Measurements from ENCODE around the gene EIF4G1. TPM values are rescaled to one million over a fixed set of nuclear protein-coding genes. Genes with fewer than 3 reads are reported as not detected.
A peak's percentile ranks its signal among the peaks of the same experiment; 100 is the strongest.

Gene EIF4G1
- total and polyA plus RNA-seq, 2 experiments from 2014 or later: 227 to 552 TPM

DNA sequence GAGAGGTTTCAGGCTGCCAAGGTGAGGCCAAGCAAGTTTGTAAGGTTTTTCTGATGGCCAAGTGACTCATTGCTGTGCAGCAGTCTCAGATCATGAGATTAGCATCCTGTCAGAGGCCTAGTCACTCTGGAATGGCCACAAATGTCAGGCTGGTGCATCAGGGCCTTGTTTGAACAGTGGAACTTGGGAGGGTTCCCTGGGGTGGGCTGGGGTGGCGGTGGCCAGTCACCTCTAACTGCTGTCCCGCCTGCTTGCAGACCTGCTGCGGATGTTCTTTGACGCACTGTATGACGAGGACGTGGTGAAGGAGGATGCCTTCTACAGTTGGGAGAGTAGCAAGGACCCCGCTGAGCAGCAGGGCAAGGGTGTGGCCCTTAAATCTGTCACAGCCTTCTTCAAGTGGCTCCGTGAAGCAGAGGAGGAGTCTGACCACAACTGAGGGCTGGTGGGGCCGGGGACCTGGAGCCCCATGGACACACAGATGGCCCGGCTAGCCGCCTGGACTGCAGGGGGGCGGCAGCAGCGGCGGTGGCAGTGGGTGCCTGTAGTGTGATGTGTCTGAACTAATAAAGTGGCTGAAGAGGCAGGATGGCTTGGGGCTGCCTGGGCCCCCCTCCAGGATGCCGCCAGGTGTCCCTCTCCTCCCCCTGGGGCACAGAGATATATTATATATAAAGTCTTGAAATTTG, 20.2 kb downstream of the EIF4G1 start (continued):
- TF ChIP-seq, protein P1, sequence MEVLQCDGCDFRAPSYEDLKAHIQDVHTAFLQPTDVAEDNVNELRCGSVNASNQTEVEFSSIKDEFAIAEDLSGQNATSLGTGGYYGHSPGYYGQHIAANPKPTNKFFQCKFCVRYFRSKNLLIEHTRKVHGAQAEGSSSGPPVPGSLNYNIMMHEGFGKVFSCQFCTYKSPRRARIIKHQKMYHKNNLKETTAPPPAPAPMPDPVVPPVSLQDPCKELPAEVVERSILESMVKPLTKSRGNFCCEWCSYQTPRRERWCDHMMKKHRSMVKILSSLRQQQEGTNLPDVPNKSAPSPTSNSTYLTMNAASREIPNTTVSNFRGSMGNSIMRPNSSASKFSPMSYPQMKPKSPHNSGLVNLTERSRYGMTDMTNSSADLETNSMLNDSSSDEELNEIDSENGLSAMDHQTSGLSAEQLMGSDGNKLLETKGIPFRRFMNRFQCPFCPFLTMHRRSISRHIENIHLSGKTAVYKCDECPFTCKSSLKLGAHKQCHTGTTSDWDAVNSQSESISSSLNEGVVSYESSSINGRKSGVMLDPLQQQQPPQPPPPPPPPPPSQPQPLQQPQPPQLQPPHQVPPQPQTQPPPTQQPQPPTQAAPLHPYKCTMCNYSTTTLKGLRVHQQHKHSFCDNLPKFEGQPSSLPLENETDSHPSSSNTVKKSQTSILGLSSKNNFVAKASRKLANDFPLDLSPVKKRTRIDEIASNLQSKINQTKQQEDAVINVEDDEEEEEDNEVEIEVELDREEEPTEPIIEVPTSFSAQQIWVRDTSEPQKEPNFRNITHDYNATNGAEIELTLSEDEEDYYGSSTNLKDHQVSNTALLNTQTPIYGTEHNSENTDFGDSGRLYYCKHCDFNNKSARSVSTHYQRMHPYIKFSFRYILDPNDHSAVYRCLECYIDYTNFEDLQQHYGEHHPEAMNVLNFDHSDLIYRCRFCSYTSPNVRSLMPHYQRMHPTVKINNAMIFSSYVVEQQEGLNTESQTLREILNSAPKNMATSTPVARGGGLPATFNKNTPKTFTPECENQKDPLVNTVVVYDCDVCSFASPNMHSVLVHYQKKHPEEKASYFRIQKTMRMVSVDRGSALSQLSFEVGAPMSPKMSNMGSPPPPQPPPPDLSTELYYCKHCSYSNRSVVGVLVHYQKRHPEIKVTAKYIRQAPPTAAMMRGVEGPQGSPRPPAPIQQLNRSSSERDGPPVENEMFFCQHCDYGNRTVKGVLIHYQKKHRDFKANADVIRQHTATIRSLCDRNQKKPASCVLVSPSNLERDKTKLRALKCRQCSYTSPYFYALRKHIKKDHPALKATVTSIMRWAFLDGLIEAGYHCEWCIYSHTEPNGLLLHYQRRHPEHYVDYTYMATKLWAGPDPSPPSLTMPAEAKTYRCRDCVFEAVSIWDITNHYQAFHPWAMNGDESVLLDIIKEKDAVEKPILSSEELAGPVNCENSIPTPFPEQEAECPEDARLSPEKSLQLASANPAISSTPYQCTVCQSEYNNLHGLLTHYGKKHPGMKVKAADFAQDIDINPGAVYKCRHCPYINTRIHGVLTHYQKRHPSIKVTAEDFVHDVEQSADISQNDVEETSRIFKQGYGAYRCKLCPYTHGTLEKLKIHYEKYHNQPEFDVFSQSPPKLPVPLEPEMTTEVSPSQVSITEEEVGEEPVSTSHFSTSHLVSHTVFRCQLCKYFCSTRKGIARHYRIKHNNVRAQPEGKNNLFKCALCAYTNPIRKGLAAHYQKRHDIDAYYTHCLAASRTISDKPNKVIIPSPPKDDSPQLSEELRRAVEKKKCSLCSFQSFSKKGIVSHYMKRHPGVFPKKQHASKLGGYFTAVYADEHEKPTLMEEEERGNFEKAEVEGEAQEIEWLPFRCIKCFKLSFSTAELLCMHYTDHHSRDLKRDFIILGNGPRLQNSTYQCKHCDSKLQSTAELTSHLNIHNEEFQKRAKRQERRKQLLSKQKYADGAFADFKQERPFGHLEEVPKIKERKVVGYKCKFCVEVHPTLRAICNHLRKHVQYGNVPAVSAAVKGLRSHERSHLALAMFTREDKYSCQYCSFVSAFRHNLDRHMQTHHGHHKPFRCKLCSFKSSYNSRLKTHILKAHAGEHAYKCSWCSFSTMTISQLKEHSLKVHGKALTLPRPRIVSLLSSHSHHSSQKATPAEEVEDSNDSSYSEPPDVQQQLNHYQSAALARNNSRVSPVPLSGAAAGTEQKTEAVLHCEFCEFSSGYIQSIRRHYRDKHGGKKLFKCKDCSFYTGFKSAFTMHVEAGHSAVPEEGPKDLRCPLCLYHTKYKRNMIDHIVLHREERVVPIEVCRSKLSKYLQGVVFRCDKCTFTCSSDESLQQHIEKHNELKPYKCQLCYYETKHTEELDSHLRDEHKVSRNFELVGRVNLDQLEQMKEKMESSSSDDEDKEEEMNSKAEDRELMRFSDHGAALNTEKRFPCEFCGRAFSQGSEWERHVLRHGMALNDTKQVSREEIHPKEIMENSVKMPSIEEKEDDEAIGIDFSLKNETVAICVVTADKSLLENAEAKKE (CRISPR knock-in tag; IDR thresholded peaks at IDR 0.05): no peak
- no peak for TF ChIP-seq STAT1 (IDR thresholded peaks at IDR 0.05; ENCODE audit: unreplicated experiment)
- no peak for TF ChIP-seq CREB1 (CRISPR knock-in tag; IDR thresholded peaks at IDR 0.05; ENCODE audit: low read depth)
- TF ChIP-seq JUNB (IDR thresholded peaks at IDR 0.05; ENCODE audit: unreplicated experiment): no peak
- no peak for TF ChIP-seq EZH2 (IDR thresholded peaks at IDR 0.05; ENCODE audit: low read depth, unreplicated experiment)
- TF ChIP-seq ZNF331 (CRISPR knock-in tag; IDR thresholded peaks at IDR 0.05; ENCODE audit: low read depth): no peak
- TF ChIP-seq, protein P2, sequence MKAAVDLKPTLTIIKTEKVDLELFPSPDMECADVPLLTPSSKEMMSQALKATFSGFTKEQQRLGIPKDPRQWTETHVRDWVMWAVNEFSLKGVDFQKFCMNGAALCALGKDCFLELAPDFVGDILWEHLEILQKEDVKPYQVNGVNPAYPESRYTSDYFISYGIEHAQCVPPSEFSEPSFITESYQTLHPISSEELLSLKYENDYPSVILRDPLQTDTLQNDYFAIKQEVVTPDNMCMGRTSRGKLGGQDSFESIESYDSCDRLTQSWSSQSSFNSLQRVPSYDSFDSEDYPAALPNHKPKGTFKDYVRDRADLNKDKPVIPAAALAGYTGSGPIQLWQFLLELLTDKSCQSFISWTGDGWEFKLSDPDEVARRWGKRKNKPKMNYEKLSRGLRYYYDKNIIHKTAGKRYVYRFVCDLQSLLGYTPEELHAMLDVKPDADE (IDR thresholded peaks at IDR 0.05): no peak
- no peak for TF ChIP-seq EZH2phosphoT487 (IDR thresholded peaks at IDR 0.05; ENCODE audit: unreplicated experiment)

DNA sequence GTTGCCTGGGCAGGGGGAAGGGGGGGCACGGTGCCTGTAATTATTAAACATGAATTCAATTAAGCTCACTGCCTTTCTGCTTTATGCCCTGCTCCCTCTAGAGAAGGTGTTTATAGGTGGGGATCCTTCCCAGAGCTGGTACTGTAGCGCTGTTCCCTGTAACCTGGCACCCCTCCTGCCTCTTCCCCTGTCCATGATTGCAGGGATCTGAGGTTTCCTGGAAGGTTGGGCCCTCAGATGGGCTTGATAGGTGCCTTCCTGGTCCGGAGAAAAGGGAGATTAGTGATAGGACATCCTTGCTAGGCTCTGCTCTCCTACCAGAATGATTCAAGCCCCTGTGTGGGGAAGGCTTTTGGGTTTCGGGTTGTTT, 20.9 kb downstream of the EIF4G1 start:
- peaks cover 40% of the 10 kb centered on the region for H3K27me3 Mint-ChIP-seq (ENCODE audit: insufficient read depth, low read depth, poor library complexity)
- Histone ChIP-seq H2AFZ (no peak overlapping the region), H3K4me3 (peak overlapping the region; percentile 86), H3K79me2 (replicated peaks; ENCODE audit: insufficient read depth) (peaks cover 32% of the 10 kb centered on the region), H3F3A (replicated peaks; ENCODE audit: low read depth) (peaks cover 59% of the 10 kb centered on the region), H3K36me3 (ENCODE audit: insufficient read depth) (peaks cover 36% of the 10 kb centered on the region), H3K9me2 (ENCODE audit: insufficient read depth) (no peaks in the 10 kb centered on the region), H3K27ac (ENCODE audit: low read depth) (peak overlapping the region; percentile 98), H3K4me1 (ENCODE audit: insufficient read depth) (peaks cover 27% of the 10 kb centered on the region), H4K20me1 (replicated peaks; ENCODE audit: insufficient read depth) (peaks cover 47% of the 10 kb centered on the region), H3K4me2 (peak overlapping the region; percentile 98), H3K27me3 (ENCODE audit: insufficient read depth) (no peaks in the 10 kb centered on the region)
- H3K4me1 Mint-ChIP-seq: peaks cover 32% of the 10 kb centered on the region
- H3K36me3 Mint-ChIP-seq (ENCODE audit: low read depth): peaks cover 53% of the 10 kb centered on the region
- peak overlapping the region; percentile 87 for H3K4me3 Mint-ChIP-seq
- H3K27ac Mint-ChIP-seq: peak overlapping the region; percentile 97
- ATAC-seq: peak; percentile 1; the same call in 2 of the 3 replicates
- TF ChIP-seq ZNF331 (CRISPR knock-in tag; IDR thresholded peaks at IDR 0.05; ENCODE audit: low read depth): no peak
- TF ChIP-seq EZH2phosphoT487 (IDR thresholded peaks at IDR 0.05; ENCODE audit: unreplicated experiment): no peak
- TF ChIP-seq STAT1 (IDR thresholded peaks at IDR 0.05; ENCODE audit: unreplicated experiment): no peak
- no peak for TF ChIP-seq POLR2AphosphoS5 (IDR thresholded peaks at IDR 0.05; ENCODE audit: low read depth)
- TF ChIP-seq EZH2 (IDR thresholded peaks at IDR 0.05; ENCODE audit: low read depth, unreplicated experiment): no peak
- TF ChIP-seq, protein P3, sequence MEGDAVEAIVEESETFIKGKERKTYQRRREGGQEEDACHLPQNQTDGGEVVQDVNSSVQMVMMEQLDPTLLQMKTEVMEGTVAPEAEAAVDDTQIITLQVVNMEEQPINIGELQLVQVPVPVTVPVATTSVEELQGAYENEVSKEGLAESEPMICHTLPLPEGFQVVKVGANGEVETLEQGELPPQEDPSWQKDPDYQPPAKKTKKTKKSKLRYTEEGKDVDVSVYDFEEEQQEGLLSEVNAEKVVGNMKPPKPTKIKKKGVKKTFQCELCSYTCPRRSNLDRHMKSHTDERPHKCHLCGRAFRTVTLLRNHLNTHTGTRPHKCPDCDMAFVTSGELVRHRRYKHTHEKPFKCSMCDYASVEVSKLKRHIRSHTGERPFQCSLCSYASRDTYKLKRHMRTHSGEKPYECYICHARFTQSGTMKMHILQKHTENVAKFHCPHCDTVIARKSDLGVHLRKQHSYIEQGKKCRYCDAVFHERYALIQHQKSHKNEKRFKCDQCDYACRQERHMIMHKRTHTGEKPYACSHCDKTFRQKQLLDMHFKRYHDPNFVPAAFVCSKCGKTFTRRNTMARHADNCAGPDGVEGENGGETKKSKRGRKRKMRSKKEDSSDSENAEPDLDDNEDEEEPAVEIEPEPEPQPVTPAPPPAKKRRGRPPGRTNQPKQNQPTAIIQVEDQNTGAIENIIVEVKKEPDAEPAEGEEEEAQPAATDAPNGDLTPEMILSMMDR (conservative IDR thresholded peaks at IDR 0.05; ENCODE audit: low read depth in 2 of 2): no peak
- peak; percentile 54 for DNase-seq (ENCODE audit: low spot score)
- H3K9me3 Mint-ChIP-seq: peaks cover 3% of the 10 kb centered on the region; the same call in 1 of the 3 replicates
